Measurements from ENCODE around the gene AKAP8.

DNA sequence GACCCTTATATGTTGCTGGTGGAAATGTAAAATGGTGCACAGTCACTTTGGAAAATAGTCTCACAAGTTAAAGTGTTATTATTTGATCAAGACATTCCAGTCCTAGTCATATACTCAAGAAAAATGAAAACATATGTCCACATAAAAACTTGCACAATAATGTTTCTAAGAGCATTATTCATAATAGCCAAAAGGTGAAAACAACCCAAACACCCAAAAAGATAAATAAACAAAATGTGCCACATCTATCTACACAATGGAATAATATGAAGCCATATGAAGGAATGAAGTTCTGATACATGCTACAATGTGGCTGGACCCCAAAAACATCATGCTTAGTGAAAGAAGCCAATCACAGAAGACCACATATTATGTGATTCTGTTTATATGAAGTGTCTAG, 14.4 kb upstream of the AKAP8 start:
- TF ChIP-seq, protein P1, sequence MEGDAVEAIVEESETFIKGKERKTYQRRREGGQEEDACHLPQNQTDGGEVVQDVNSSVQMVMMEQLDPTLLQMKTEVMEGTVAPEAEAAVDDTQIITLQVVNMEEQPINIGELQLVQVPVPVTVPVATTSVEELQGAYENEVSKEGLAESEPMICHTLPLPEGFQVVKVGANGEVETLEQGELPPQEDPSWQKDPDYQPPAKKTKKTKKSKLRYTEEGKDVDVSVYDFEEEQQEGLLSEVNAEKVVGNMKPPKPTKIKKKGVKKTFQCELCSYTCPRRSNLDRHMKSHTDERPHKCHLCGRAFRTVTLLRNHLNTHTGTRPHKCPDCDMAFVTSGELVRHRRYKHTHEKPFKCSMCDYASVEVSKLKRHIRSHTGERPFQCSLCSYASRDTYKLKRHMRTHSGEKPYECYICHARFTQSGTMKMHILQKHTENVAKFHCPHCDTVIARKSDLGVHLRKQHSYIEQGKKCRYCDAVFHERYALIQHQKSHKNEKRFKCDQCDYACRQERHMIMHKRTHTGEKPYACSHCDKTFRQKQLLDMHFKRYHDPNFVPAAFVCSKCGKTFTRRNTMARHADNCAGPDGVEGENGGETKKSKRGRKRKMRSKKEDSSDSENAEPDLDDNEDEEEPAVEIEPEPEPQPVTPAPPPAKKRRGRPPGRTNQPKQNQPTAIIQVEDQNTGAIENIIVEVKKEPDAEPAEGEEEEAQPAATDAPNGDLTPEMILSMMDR (IDR thresholded peaks at IDR 0.05) = no peak
- TF ChIP-seq POLR2A (IDR thresholded peaks at IDR 0.05) = no peak
